Skeletal muscle tissue (tissue), 4 donors: ENCODE results near the gene FBXO15. TPM values are rescaled to one million over a fixed set of nuclear protein-coding genes. Genes with fewer than 3 reads are reported as not detected.

Source experiments
- H3K27ac ChIP-seq: one replicate; pipeline ENCODE4 v1.7.0; 2013; ENCODE audit warnings: mild to moderate bottlenecking, low read depth, low read length, inconsistent platforms
- H3K27me3 ChIP-seq, 3 donors: one replicate each; pipeline ENCODE4 v1.7.0; 2013; ENCODE audit warnings: low read length in 3 of 3; ENCODE audit not compliant: control insufficient read depth in 3 of 3, insufficient read depth in 3 of 3
- H3K36me3 ChIP-seq, 3 donors: one replicate each; pipeline ENCODE4 v1.7.0; 2013; ENCODE audit warnings: low read length in 3 of 3; ENCODE audit not compliant: control insufficient read depth in 3 of 3, insufficient read depth in 3 of 3
- H3K4me1 ChIP-seq, 3 donors: one replicate each; pipeline ENCODE4 v1.7.0; 2013; ENCODE audit warnings: low read length in 3 of 3, mild to moderate bottlenecking in 3 of 3; ENCODE audit not compliant: control insufficient read depth in 3 of 3, insufficient read depth in 3 of 3
- H3K4me3 ChIP-seq, 3 donors: one replicate each; pipeline ENCODE4 v1.7.0; 2013; ENCODE audit warnings: low read length in 3 of 3
- H3K9ac ChIP-seq, 3 donors: one replicate each; pipeline ENCODE4 v1.7.0; 2013; ENCODE audit warnings: low read length in 3 of 3, mild to moderate bottlenecking in 3 of 3, moderate library complexity in 2 of 3, low read depth in 1 of 3
- H3K9me3 ChIP-seq, 3 donors: one replicate each; pipeline ENCODE4 v1.7.0; 2013; ENCODE audit warnings: low read length in 3 of 3; ENCODE audit not compliant: control insufficient read depth in 3 of 3
- total RNA-seq: library from RNA; depleted of rRNA; stranded (reverse); fragments of >200 nt; gene quantifications from one replicate; pipeline ENCODE4 v1.2.3, GENCODE V29; 2014
- donor health status: Osteomylitis.

FBXO15 gene
- total RNA-seq, 1 donor from 2014 or later = 1.0 TPM

GRCh38 chr18:74040459-74041332, 106.9 kb downstream of the FBXO15 start:
- H3K9me3 ChIP-seq = peaks cover 0 to 2% (median 0%) of the 10 kb centered on the region in 3 donors
- H3K27me3 ChIP-seq = no peaks in the 10 kb centered on the region
- H3K4me3 ChIP-seq = no peak overlapping the region
- H3K27ac ChIP-seq = no peak overlapping the region
- no peak overlapping the region for H3K9ac ChIP-seq
- H3K4me1 ChIP-seq = no peaks in the 10 kb centered on the region
- no peaks in the 10 kb centered on the region for H3K36me3 ChIP-seq

DNA sequence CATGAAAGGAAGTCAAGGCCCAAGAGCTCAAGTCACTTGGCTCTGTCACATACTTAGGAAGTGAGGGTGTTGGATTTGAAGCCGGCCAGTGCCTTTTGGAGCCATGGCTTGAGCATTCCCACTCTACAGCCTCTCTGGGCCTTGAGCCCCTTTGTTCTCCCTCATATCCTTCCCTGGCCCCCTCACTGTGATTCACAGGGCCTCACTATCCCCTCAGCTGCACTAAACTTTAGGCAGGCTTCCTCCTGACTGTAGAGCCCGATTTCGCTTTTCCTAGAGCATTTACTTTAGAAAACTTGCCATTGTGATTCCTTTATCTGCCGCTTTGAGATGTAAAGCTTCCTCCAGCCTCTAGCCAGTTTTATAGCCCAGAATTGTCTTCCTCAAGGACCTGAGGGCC, 107.6 kb downstream of the FBXO15 start:
- Histone ChIP-seq H3K9me3 (peaks cover 0 to 2% (median 0%) of the 10 kb centered on the region in 3 donors), H3K4me1 (no peaks in the 10 kb centered on the region), H3K27me3 (no peaks in the 10 kb centered on the region), H3K9ac (no peak overlapping the region), H3K36me3 (no peaks in the 10 kb centered on the region), H3K27ac (no peak overlapping the region), H3K4me3 (no peak overlapping the region)

GRCh38 chr18:74029161-74029560, 118.5 kb downstream of the FBXO15 start:
- no peaks in the 10 kb centered on the region for H3K27me3 ChIP-seq
- no peaks in the 10 kb centered on the region for H3K4me1 ChIP-seq
- H3K4me3 ChIP-seq = no peak overlapping the region
- no peaks in the 10 kb centered on the region for H3K36me3 ChIP-seq
- H3K9ac ChIP-seq = no peak overlapping the region
- peaks cover 0 to 3% (median 0%) of the 10 kb centered on the region in 3 donors for H3K9me3 ChIP-seq
- H3K27ac ChIP-seq = no peak overlapping the region

Other genes starting within 250 kb of the FBXO15 start
- 19.8 TPM for gene TIMM21, start 689 bp upstream of the FBXO15 start, total RNA-seq
- gene CYB5A, start 144.1 kb upstream of the FBXO15 start, total RNA-seq = 28.7 TPM
- not detected for gene C18orf63, start 168.0 kb upstream of the FBXO15 start, total RNA-seq